Right forelimb (tissue), 1 donor: ENCODE results near the gene TCOF1.

ENCODE experiments used
- DNase-seq: peaks from one replicate; pipeline ENCODE4 v3.0.0-alpha.2; 2018

Gene TCOF1

DNA sequence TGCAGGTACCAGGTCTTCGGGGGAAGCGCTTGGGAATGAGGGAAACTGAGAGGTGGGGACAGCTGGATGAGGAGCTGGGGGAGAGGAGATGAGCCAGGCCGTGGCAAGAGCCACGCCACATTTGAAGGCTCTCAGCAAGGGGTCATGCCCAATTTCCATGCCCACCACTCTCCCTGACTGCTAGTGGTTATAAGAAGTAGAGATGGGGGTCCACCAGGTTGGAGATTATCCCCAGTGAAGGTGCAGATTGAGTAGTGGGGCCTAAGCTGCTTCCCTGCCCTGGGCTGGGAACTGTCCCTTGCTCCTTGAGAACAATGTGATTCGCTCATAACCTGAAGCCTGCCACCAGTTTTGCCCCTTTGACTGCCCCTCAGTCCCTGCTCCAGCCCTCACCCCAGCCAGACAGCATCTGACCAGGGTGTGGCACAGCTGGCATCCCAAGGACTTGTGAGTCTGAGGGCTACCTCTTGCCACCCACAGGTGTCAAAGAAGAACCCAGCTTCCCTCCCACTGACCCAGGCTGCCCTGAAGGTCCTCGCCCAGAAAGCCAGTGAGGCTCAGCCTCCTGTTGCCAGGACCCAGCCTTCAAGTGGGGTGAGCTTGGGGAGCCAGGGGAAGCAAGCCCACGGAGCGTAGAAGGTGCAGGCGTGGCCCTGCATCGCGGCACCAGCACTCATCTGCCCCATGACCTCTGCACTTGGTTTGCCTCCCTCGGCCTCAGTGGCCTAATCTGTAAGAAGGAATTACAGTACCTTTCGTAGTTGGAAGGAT is 33.8 kb downstream of the TCOF1 start:
- no peak for DNase-seq

DNA sequence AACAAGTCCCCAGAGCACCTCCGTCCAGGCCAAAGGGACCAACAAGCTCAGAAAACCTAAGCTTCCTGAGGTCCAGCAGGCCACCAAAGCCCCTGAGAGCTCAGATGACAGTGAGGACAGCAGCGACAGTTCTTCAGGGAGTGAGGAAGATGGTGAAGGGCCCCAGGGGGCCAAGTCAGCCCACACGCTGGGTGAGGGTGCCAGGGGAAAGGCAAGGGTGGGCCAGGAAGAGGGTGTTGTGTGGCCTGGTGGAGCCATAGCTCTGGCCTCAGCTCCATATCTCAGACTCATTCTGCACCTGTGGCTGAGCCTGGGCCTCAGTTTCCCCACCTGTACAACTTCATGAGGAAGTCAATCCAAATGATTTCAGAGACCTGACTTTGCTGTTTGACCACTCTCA is 34.5 kb downstream of the TCOF1 start:
- DNase-seq = no peak

GRCh38 chr5:150392680-150393079 is 35.2 kb downstream of the TCOF1 start:
- no peak for DNase-seq

DNA sequence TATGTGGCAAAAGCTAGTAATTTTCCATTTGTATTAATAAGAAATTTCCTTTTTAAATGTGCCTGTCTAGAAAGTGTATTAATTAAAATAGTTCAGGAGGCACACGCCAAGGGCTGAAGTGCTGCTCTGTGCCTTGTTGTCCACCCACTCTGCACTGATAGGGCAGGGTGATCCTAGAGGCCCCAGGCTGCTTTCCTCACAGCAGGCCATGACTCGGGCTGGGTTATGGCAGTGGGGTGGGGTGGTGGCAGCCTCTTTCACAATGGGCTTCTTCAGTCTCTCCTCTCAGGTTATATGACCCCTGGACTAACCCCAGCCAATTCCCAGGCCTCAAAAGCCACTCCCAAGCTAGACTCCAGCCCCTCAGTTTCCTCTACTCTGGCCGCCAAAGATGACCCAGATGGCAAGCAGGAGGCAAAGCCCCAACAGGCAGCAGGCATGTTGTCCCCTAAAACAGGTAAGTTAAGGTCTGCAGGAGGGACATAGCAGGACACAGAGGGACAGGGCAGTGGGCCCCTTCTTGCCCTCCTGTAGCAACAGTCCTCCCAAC is 35.7 kb downstream of the TCOF1 start:
- DNase-seq = no peak

DNA sequence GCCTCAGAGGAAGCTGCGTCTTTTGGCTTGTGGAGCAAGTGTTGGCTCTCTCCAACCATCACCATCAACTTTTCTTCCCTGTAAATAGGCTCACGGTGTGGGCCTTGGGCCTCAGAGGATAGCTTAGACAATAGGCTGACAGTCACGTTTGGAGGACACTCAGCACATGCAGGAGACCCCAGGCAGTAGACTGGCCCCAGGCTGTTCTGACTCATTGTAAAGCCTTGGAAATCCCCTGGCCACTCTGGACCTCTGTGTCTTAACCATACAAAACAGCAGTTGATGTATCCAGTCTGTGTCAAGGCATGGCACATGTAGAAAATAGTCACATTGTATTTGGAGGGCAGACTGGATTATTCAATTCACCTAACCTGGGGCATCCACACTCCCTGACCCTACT is 36.6 kb downstream of the TCOF1 start:
- DNase-seq = no peak

- DNase-seq = no peak
These were observed 37.6 kb downstream of the TCOF1 start for GRCh38 chr5:150394912-150395687.

GRCh38 chr5:150395688-150395975 is 38.1 kb downstream of the TCOF1 start:
- DNase-seq = no peak

- no peak for DNase-seq
These were observed 38.8 kb downstream of the TCOF1 start for GRCh38 chr5:150396267-150396666.

DNA sequence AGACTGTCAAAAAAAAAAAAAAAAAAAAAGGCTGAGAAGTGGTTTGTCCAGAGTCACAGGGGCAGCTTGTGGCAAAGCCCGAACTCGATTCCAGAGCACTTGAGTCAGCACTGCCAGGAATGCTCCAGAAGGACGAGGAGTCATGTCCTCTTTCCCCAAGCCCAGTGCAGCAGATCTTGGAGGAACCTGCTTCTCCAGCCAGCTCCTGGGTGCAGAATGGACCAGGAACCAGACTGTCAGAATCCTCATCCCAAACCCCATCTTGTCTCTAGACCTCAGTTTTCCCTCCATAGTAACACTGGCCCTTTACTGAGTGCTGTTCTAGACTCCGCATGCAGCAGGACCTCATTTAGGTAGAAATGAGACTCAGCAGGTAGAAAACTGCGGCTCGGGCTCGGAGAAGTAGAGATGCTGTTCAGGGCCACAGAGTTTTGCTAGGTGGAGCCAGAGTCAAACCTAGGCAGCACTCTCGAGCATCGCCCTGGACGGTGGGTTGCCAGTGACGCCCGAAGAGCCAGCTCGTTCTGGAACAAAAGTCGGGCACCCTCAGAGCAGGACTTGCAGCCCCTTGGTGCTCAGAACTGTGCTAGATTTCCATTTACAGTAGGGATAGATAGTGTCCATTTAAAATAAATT is 39.8 kb downstream of the TCOF1 start:
- DNase-seq = no peak

DNA sequence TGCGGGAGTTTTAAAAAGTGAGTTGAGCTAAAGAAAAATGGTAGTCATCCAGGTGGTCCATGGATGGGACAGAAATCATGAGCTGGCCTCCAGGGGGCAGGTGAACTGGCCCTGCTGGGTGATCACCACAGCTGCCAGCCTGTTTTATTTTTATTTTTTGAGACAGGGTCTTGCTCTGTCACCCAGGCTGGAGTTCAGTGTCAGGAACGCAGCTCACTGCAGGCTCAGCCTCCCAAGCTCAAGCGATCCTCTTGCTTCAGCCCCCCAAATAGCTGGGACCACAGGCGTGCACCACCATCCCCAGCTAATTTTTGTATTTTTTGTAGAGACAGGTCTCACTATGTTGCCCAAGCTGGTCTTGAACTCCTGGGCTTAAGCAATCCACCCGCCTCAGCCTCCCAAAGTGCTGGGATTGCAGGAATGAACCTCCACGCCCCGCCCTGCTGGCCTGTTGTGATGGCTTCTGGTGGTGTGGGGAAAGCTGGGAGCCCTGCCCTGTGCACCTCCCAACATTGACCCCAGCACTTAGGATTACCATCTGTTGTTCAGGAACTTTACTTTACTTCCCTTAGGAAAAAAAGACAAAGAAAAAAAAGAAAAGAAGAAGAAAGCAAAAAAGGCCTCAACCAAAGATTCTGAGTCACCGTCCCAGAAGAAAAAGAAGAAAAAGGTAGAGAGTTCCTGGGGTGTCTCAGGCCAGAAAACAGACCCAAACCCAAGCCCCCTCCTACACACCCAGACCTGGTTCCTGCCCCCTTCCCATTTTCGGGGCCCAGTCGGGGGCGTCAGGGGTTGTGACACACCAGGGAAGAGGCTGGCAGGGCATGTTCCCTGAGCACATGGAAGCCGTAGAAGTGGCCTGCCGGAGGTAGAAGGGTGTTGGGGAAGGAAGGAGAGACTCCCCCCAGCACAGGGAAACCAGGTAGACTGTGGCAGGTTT is 40.6 kb downstream of the TCOF1 start:
- DNase-seq = no peak

DNA sequence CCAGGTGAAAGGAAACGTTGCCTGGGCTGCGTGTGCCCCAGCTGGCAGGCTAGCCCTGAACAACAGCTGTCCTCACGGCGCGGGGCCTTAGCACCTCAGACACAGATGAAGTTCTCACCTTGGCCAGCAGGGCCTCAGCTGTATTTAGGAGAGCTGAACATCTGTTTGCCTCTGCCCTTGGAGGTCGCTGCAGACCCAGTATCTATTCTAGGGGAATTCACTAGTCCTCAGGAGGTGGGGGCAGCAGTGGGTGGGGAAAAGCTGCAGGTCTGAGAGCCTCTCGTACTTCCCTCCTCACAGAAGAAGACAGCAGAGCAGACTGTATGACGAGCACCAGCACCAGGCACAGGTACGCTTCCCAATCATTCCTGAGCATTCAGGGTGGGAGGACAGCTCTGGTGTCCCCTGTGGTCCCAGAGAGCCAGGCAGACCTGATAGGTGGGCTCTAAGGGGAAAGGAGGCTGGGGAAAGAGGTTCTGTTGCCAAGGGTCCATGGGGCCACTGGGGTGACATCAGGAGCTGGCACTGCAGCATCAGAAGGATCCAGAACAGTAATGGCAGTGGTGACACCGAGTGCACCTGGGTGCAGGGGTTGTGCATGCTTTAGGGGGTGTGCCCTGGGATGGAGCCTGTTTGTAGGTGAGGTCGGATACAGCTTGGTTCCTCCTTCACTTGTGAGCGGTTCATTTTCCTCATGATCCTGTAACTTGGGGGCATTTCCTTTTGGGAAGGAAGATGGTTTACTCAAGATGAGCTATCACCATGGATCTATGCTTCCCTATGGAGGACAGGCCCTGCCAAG is 41.4 kb downstream of the TCOF1 start:
- no peak for DNase-seq

GRCh38 chr5:150399524-150400211 is 42.2 kb downstream of the TCOF1 start:
- DNase-seq = no peak

- no peak for DNase-seq
These were observed 43.0 kb downstream of the TCOF1 start for GRCh38 chr5:150400316-150401075.

- DNase-seq = no peak
These were observed 43.5 kb downstream of the TCOF1 start for GRCh38 chr5:150401076-150401375.

- no peak for DNase-seq
These were observed 44.1 kb downstream of the TCOF1 start for GRCh38 chr5:150401376-150402228.

- DNase-seq = no peak
These were observed 44.8 kb downstream of the TCOF1 start for GRCh38 chr5:150402229-150402773.

DNA sequence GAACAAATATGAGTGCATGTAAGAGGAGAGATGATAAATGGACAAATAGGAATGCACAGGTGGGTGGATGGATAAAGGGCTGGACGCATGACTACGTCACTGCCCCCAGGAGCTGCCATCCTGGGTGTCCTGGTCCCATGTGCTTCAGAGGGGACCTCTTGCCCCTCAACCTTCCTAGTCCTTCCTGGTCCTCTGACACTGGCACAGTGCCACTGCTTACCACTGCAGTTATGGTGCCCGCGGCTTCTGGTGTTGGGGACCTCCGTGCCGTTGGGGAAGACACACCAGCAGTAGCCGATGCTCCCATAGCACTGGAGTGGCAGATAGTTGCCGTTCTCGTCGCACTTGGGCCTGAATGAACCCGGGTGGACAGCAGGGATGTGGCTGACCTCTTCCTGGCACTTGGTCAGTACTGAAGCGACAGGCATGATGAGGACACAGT is 45.4 kb downstream of the TCOF1 start:
- DNase-seq = no peak

DNA sequence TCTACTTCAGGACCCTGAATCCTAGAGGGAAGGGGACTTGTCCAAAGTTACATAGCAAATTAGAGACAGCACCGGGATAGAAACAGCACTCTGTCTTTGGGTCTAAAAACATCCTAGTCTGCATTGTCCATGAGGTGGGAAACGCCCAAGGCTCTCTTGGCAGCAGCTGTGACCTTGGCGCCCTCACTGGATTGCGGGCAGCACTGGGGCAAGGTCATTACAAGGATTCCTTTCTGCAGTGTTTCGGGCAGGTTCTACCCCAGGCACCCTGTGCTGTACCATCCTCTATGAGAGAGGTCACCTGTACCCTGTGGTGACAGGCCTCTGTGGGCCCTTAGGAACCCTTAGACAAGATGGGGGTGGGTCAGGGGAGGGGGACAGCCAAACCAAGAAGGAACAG is 46.6 kb downstream of the TCOF1 start:
- no peak for DNase-seq

DNA sequence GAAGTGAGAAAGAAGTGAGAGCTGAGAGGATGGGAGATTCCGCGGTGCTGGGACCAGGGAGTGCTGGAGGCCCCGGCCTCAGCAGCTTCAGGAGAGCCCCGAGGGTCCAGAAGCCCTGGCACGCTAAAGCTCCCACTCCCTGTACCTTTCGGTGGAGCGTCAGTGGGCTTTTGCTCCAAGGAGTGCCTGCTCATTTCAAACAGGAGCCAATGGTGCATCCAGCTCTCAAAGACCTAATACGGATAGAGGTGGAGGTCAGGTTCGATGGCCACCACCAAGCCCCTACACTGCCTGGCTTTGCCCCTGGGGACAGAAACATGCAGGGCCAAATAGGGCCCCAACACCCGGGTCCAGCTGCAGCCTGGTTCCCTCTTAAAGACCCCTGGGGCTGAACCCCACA is 47.0 kb downstream of the TCOF1 start:
- no peak for DNase-seq
